ENCODE data around the gene NDUFB10.

Gene NDUFB10

DNA sequence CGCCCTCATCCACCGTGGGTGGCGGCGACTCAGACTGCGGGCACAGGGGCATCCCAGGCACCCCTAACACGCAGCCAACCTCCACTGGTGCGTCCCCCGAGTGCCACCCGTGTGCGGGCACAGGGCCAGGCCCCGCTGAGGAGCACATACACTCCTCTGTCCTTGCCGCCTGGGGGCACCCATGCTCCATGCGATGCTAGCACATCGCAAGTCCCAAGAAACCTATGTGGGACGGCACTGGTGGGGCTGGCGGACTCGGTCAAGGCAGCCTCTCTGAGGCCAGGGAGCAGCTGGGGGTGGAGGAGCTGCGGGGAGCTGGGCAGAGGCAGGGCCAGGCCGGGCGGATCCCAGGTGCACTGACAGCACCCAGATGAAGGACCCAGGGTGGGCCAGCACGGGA is 46.3 kb downstream of the NDUFB10 start:
- H3K27ac ChIP-seq (ENCODE audit: poor library complexity, severe bottlenecking) = no peak overlapping the region
- ATAC-seq (ENCODE audit: low read depth) (no peak), DNase-seq (ENCODE audit: low spot score) (no peak)
- no peak overlapping the region for H3K4me3 ChIP-seq (ENCODE audit: severe bottlenecking)
- TF ChIP-seq, protein P1, sequence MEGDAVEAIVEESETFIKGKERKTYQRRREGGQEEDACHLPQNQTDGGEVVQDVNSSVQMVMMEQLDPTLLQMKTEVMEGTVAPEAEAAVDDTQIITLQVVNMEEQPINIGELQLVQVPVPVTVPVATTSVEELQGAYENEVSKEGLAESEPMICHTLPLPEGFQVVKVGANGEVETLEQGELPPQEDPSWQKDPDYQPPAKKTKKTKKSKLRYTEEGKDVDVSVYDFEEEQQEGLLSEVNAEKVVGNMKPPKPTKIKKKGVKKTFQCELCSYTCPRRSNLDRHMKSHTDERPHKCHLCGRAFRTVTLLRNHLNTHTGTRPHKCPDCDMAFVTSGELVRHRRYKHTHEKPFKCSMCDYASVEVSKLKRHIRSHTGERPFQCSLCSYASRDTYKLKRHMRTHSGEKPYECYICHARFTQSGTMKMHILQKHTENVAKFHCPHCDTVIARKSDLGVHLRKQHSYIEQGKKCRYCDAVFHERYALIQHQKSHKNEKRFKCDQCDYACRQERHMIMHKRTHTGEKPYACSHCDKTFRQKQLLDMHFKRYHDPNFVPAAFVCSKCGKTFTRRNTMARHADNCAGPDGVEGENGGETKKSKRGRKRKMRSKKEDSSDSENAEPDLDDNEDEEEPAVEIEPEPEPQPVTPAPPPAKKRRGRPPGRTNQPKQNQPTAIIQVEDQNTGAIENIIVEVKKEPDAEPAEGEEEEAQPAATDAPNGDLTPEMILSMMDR (IDR thresholded peaks at IDR 0.05; ENCODE audit: poor library complexity, severe bottlenecking) = no peak
- H3K36me3 ChIP-seq (ENCODE audit: low read depth) = peaks cover 63% of the 10 kb centered on the region
- peaks cover 7% of the 10 kb centered on the region for H3K4me1 ChIP-seq (ENCODE audit: insufficient read depth, poor library complexity, severe bottlenecking)
- no peaks in the 10 kb centered on the region for H3K9me3 ChIP-seq (ENCODE audit: severe bottlenecking)
- no peaks in the 10 kb centered on the region for H3K27me3 ChIP-seq (ENCODE audit: insufficient read depth, poor library complexity, severe bottlenecking)

DNA sequence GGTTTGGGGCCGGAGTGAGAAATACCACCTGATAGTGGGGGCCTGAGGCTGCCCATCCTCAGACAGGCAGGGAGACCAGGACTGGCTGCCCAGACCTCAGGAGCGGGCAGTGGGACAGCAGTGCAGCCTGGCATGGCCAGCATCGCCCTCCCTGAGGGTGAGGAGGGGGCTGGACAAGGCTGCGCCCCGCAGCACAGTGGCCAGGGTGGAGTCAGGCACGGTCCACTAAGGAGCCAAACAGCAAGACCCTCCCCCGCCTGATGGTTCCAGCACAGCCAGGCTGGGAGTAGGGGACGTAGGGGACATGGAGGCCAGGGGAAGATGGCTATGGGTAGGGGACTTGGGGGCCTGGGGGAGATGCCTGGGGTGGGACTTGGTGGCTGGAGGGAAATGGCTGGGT is 47.0 kb downstream of the NDUFB10 start:
- DNase-seq (ENCODE audit: low spot score) (no peak), ATAC-seq (ENCODE audit: low read depth) (no peak)
- peaks cover 57% of the 10 kb centered on the region for H3K36me3 ChIP-seq (ENCODE audit: low read depth)
- H3K4me3 ChIP-seq (ENCODE audit: severe bottlenecking) = no peak overlapping the region
- TF ChIP-seq, protein P1 (IDR thresholded peaks at IDR 0.05; ENCODE audit: poor library complexity, severe bottlenecking) = no peak
- H3K27me3 ChIP-seq (ENCODE audit: insufficient read depth, poor library complexity, severe bottlenecking) = no peaks in the 10 kb centered on the region
- peak overlapping the region; percentile 85 for H3K27ac ChIP-seq (ENCODE audit: poor library complexity, severe bottlenecking)
- H3K4me1 ChIP-seq (ENCODE audit: insufficient read depth, poor library complexity, severe bottlenecking) = peaks cover 7% of the 10 kb centered on the region
- H3K9me3 ChIP-seq (ENCODE audit: severe bottlenecking) = no peaks in the 10 kb centered on the region

DNA sequence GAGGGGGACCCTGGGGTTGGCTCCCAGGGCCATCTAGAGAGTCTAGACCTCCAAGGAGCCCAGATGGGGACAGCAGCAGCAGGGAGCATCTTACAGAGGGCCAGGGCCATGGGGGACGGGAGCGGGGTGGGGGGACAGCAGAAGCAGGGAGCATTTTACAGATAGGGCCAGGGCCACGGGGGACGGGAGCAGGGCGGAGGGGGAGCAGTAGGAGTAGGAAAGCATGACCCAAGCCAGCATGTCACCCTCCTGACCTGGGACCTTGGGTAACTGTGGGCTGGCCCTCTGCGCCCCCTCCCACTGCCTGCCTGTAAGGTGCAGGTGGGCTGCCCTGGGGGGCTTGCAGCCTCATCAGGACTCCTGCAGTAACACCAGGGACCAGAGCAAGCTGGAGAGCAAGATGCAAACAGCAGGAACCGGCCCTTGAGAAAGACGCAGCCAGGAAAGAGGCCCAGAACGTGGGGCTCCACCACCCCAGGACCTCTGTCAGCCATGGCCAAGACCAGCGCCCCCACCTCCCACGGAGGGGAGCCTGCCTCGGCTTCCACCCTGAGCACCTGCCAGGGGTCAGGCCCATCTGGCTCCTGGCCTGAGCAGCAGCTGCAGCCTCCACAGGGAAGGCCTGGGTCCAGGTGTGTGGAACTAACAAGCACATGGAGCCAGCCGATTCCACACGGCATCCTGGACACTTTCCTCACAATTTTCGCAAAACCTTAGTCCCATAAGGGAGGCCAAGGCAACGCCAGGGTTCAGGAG is 47.9 kb downstream of the NDUFB10 start:
- Histone ChIP-seq H3K27me3 (ENCODE audit: insufficient read depth, poor library complexity, severe bottlenecking) (no peaks in the 10 kb centered on the region), H3K4me1 (ENCODE audit: insufficient read depth, poor library complexity, severe bottlenecking) (peaks cover 7% of the 10 kb centered on the region), H3K9me3 (ENCODE audit: severe bottlenecking) (no peaks in the 10 kb centered on the region), H3K36me3 (ENCODE audit: low read depth) (peaks cover 47% of the 10 kb centered on the region), H3K4me3 (ENCODE audit: severe bottlenecking) (peak overlapping the region; percentile 77), H3K27ac (ENCODE audit: poor library complexity, severe bottlenecking) (peak overlapping the region; percentile 85)
- no peak for ATAC-seq (ENCODE audit: low read depth)
- TF ChIP-seq, protein P1 (IDR thresholded peaks at IDR 0.05; ENCODE audit: poor library complexity, severe bottlenecking) = no peak
- DNase-seq (ENCODE audit: low spot score) = no peak

DNA sequence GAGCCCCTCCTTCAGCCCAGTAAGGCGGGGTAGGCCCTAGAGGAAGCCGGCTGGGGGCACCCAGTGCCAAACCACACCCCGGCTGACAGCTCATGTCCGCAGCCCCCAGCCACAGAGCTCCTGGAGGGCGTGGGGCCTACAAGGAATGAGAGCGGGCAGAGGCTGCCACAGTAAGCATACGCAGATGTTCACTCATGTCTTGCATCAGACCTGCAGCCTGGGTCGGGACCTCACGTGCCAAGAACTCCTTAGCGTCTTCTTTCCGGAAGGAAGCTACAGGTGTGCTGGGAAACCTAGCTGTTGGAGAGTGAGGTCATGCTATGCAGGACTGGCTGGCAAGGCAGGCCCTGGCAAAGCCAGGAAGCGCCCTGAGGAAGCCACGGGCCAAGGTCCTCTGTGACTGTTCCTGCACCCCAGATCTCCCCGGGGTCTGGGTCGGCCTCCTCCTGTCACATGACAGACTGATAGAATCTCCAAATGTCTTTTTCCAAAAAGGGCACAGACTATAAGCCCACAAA is 48.7 kb downstream of the NDUFB10 start:
- peak; percentile 95 for DNase-seq (ENCODE audit: low spot score)
- TF ChIP-seq, protein P1 (IDR thresholded peaks at IDR 0.05; ENCODE audit: poor library complexity, severe bottlenecking) = no peak
- H3K4me1 ChIP-seq (ENCODE audit: insufficient read depth, poor library complexity, severe bottlenecking) = peaks cover 7% of the 10 kb centered on the region

DNA sequence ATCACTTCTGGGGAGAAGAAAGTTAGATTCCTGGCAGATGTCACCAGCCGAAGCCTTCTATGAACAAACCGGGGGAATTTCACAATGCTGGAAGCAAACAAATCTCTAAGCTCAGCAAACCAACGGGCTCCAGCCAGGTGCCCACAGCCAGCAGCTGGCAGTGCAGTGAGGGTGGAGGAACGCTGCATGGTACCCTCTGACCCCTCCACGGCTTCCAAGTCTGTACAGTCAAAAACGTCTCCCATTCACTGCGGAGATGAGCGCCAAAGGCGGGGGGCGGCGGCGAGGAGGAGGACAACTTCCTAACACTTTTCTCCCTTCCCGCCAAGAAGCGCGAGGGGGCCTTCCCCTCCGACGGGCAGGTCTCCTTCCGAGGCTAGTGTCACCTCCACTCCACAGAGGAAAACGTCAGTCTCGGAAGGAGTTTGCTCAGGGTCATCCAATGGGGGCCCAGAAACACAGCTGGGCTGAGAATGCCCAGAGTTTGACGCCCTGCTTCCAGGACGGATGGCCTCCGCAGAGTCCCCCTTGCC is 49.4 kb downstream of the NDUFB10 start:
- peaks cover 33% of the 10 kb centered on the region for H3K36me3 ChIP-seq (ENCODE audit: low read depth)
- H3K4me3 ChIP-seq (ENCODE audit: severe bottlenecking) = peak overlapping the region; percentile 77
- TF ChIP-seq, protein P1 (IDR thresholded peaks at IDR 0.05; ENCODE audit: poor library complexity, severe bottlenecking) = no peak
- ATAC-seq (ENCODE audit: low read depth) (no peak), DNase-seq (ENCODE audit: low spot score) (no peak)
- peak overlapping the region; percentile 85 for H3K27ac ChIP-seq (ENCODE audit: poor library complexity, severe bottlenecking)
- peaks cover 7% of the 10 kb centered on the region for H3K4me1 ChIP-seq (ENCODE audit: insufficient read depth, poor library complexity, severe bottlenecking)
- H3K27me3 ChIP-seq (ENCODE audit: insufficient read depth, poor library complexity, severe bottlenecking) = no peaks in the 10 kb centered on the region
- H3K9me3 ChIP-seq (ENCODE audit: severe bottlenecking) = no peaks in the 10 kb centered on the region

More for the DNA sequence above, 48.7 kb downstream of the NDUFB10 start:
- Histone ChIP-seq H3K27ac (ENCODE audit: poor library complexity, severe bottlenecking) (peak overlapping the region; percentile 85), H3K4me3 (ENCODE audit: severe bottlenecking) (peak overlapping the region; percentile 77), H3K9me3 (ENCODE audit: severe bottlenecking) (no peaks in the 10 kb centered on the region), H3K36me3 (ENCODE audit: low read depth) (peaks cover 39% of the 10 kb centered on the region), H3K27me3 (ENCODE audit: insufficient read depth, poor library complexity, severe bottlenecking) (no peaks in the 10 kb centered on the region)
- peak; percentile 76 for ATAC-seq (ENCODE audit: low read depth)

All from RWPE2 (cell line).